HG02943 (cell line): ENCODE results near the gene TGFB2.

ENCODE experiments used
- ATAC-seq: cut with Tn5 transposase; IDR thresholded peaks from one replicate; pipeline ENCODE4 v1.9.1; 2021; ENCODE audit warnings: mild to moderate bottlenecking, low read depth, moderate library complexity; ENCODE audit not compliant: unreplicated experiment

Gene TGFB2

GRCh38 chr1:218479436-218480115 is 134.4 kb downstream of the TGFB2 start:
- ATAC-seq = no peak

GRCh38 chr1:218480137-218480536 is 135.0 kb downstream of the TGFB2 start:
- ATAC-seq = no peak

- ATAC-seq = no peak
Observed at GRCh38 chr1:218480588-218481099, 135.5 kb downstream of the TGFB2 start.

GRCh38 chr1:218481116-218481775 is 136.1 kb downstream of the TGFB2 start:
- no peak for ATAC-seq

GRCh38 chr1:218482683-218483082 is 137.5 kb downstream of the TGFB2 start:
- ATAC-seq = no peak

- ATAC-seq = no peak
Observed at GRCh38 chr1:218485241-218485928, 140.2 kb downstream of the TGFB2 start.

DNA sequence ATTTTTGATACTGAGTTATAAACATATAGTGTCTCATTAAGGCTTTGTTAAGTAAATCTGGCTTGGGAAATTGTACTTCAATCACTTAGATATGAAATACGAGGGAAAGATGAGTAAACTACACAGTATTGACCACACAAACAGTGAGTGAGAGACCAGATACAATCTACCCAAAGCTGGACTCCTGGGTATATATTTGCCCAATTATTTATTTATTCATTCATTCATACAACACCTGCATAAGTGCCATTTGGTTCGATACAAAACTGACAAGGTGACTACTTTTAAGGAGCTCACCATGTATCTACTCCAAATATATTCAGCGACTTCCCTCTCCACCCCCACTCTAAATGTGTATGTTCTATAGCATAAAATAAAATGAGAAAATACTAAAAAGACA is 143.4 kb downstream of the TGFB2 start:
- no peak for ATAC-seq

- ATAC-seq = no peak
Observed at GRCh38 chr1:218488986-218489385, 143.8 kb downstream of the TGFB2 start.

DNA sequence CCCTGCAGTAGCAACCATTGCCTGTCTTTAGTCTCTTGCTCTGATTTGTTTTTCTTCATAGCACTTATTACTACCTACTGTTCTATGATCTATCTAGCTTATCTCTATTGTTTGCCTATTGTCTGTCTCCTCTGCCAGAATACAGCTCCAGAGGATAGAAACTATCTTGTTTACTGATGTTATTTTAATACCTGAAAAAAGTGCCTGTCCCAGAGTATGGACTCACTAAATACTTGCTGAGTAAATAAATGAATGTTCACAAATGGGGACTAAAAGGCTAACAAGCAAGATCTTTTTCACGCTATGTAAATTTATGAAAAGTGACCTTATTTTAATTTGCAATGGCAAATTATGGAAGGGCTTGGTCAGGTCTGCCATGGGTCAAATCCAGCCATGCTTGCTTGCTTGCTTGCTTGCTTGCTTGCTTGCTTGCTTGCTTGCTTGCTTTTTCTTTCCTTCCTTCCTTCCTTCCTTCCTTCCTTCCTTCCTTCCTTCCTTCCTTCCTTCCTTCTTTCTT is 145.3 kb downstream of the TGFB2 start:
- ATAC-seq = no peak

DNA sequence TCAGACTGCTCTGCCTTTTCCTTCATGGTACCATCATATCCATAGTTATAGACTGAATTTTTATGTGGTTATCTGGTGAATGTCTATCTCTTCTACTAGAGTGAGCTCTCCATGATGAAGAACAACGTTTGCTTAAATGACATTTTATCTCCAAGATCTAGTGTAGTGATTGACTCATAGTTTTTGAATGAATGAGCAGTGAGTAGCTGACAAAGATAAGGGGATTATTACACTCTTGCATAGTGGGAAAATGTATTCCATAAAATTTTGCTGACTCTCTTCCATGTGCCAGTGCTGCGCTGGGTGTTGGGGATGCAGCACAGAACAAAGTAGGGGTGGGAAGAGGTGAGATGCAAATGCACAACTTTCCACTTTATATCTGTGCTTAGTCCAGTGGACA is 147.7 kb downstream of the TGFB2 start:
- no peak for ATAC-seq

- no peak for ATAC-seq
Observed at GRCh38 chr1:218493986-218494385, 148.8 kb downstream of the TGFB2 start.
